Cardiac fibroblast (primary cell): ENCODE measurements around the gene THOC7.

Experiments used
- DNase-seq, 2 donors: peaks; one replicate each; pipeline versions ENCODE4 v3.0.0 to v3.0.0-alpha.2; 2010; ENCODE audit warnings: low read depth in 2 of 2
- H3K4me3 ChIP-seq, 2 donors: replicated peaks in 1 of 2; 1 replicate in 1 of 2; 2 replicates in 1 of 2; pipeline ENCODE4 v1.5.1; 2011; ENCODE audit warnings: low read depth in 2 of 2, low read length in 2 of 2, mild to moderate bottlenecking in 2 of 2, moderate library complexity in 1 of 2
- TF ChIP-seq, protein P1 (sequence below): IDR thresholded peaks from one replicate; pipeline ENCODE4 v1.5.1; 2011; ENCODE audit warnings: low read depth, mild to moderate bottlenecking, low read length, inconsistent platforms

Gene THOC7

DNA sequence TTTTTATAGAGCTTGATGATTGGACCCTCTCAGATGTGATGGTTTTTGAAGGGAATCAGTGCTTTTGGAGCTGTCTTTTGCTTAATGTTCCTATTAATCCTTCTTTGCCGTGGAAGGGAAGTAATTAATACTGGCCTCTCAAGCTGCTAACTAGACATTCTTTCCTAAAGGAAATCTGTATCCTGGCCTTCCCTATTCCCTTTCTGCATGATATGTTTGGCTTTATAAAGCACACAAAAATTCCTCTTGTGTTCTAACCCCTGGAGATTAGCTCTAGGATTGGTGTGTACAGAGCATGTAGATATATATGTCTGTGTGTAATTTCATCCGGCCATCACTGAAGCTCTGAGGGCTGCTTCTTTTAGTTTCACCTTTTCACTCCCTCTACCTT is 7.0 kb upstream of the THOC7 start:
- TF ChIP-seq, protein P1, sequence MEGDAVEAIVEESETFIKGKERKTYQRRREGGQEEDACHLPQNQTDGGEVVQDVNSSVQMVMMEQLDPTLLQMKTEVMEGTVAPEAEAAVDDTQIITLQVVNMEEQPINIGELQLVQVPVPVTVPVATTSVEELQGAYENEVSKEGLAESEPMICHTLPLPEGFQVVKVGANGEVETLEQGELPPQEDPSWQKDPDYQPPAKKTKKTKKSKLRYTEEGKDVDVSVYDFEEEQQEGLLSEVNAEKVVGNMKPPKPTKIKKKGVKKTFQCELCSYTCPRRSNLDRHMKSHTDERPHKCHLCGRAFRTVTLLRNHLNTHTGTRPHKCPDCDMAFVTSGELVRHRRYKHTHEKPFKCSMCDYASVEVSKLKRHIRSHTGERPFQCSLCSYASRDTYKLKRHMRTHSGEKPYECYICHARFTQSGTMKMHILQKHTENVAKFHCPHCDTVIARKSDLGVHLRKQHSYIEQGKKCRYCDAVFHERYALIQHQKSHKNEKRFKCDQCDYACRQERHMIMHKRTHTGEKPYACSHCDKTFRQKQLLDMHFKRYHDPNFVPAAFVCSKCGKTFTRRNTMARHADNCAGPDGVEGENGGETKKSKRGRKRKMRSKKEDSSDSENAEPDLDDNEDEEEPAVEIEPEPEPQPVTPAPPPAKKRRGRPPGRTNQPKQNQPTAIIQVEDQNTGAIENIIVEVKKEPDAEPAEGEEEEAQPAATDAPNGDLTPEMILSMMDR = no peak
- H3K4me3 ChIP-seq = no peak overlapping the region
- DNase-seq = no peak

DNA sequence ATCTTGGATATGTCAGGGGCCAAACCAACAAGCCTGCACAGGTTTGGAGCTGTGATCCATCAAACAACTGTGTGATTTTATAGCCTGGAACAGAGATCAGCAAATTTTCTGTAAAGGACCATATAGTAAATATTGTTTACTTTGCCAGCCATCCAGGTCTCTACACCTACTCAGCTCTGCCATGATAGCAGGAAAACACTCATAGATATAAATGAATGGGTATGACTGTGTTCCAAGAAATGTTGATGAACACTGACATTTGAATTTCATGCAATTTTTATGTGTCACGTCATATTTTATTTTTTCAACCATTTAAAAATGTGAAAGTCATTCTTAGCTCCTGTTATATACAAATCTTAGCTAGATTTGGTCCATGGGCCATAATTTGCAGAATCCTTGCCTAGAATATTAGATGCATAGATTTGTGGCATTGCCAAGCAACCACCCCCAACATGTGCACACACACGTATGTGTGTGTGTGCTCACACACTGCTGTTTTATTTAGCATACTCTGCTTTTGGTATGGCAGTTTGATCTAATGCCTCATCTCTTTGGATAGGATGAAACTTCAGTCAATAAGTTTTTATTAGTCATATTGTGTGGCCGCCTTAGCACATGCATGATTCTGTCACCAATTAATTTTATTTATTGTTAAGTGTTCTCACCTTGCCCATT is 6.5 kb upstream of the THOC7 start:
- TF ChIP-seq, protein P1 = no peak
- no peak overlapping the region for H3K4me3 ChIP-seq
- DNase-seq = peak in 1 of 2 donors; percentile 24

DNA sequence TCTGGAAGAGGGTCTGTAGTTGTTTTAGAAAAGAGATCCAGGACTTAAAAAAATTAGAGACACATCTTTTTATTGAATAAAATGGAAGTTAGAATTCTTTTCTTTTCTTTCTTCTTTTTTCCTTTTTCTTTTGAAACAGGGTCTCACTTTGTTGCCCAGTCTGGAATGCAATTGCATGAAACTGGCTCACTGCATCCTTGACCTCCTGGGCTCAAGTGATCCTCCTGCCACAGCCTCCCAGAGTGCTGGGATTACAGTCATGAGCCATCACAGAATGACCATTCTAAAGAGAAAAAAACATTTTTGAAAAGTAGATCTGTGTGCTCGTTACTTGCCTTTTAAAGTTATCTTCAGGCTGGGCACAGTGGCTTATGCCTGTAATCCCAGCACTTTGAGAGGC is 3.6 kb upstream of the THOC7 start:
- no peak overlapping the region for H3K4me3 ChIP-seq
- no peak for DNase-seq
- TF ChIP-seq, protein P1 = no peak

DNA sequence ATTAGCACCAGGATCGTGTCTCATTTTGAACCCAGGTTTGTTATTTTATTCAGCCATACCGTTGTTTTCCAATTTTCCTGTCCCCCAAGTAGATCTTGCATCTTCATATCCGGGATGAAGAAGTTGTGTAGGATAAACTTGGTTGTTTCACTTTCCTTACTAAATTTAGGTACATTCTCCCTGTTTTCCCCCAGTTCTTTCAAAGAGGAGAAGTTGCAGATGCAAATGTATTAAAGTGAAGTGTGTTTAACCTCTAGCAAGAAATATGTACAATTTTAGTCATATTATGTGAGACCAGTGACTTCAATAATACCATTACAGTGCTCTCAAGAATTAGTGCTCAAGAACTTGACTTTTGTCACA is 1.3 kb upstream of the THOC7 start:
- peak overlapping the region; percentile 72 to 85 for H3K4me3 ChIP-seq
- TF ChIP-seq, protein P1 = no peak
- DNase-seq = peak in 1 of 2 donors; percentile 10

DNA sequence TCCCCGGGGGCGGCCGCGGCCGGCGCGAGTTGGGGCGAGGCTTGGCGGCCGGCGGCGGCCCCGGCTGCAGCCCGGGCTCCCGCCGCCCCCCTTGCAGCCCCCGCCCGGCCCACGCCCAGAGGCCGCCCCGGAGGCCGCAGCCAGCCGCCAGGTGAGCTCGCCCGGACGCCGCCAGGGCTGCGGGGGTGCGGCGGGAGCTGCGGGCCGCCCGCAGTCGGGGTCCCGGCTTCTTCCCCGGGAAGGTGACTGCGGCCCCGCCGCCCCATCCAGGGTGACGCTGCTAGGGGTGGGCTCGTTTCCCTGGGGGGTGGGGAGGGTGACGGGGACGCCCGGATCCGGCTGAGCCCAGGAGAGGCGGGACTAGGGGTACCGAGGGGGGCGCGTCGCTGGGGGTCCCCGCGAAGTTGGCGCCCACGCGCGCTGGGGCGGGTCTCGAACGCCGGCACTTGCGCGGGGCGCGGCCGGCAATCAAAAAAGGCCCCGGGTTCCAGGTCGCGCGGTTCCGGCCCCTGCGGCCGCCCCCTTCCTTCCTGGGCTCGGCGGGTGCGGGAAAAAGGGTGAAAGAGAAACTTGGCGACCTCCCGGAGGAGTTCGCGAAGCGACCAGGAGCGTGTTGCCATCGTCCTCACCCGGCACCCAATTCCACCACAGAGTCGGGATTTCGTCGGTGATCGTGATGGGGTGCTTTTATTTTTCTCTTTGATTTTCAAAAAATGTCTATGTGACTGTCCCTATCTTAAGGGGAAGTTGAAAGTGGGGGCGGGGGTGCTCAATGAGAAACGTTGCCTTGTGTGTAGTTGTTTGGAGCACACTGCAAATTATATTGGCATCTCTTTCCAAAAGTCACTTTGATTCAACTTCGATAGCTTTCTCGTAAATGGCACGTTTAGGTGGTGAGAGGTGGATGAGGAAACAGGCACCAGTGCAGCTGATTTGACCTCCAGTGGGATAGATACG is 681 bp upstream of the THOC7 start:
- DNase-seq = peak; percentile 20
- H3K4me3 ChIP-seq = peak overlapping the region; percentile 72 to 85
- TF ChIP-seq, protein P1 = no peak

DNA sequence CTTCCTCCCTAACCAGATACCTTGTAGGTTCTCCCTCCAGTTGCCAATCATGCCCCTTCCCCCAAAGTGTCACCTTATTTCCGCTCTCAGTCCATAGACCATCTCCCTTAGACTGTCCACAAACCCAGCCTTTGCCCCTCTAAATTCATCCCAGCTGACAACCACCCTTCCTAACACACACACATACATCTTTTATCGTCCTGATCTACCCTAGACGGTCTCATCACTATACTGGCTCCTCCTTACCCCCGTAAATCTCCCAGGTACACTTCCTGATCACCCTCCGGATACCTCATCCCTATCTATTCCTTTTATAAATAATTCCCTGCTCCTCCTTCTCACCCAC is 828 bp downstream of the THOC7 start:
- H3K4me3 ChIP-seq = peak overlapping the region; percentile 85 to 91
- no peak for DNase-seq
- TF ChIP-seq, protein P1 = no peak
